ENCODE results near the gene TMTC4. TPM values are rescaled to one million over a fixed set of nuclear protein-coding genes. Genes with fewer than 3 reads are reported as not detected.

TMTC4 gene
- total RNA-seq, 1 experiment from 2014 or later, result 28.1 TPM

DNA sequence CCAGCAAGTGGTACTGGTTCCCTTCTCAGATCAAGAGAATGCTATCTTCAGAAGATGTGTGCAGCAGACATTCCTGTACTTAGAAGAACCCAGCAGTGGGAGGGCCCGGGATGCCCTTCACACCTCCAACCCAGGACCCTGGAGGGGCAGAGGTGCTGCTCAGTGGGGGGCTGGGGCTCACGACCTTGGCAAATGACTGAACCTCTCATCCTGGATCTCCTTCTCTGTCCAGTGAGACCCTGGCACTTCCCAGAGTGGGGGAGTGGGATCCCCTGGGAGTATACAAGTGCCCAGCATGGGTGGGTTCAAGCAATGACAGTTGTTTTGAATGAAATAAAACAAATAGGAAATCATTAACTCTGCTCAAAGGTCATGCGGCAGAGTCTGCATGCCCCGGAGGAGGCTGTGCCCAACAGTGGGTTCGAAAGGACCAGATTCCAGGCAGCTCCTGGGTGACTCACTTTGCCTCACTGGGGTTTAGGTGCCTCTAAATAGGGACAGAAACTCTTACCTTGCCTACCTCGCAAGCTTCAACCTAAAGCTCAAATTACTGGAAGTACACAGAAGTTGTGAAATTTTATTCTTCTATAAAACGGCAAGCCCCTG is 112.9 kb downstream of the TMTC4 start:
- no peak overlapping the region for H3K23ac ChIP-seq (ENCODE audit: insufficient read length, low read depth, low read length)
- H3K27me3 ChIP-seq (ENCODE audit: insufficient read depth, low read length), result no peaks in the 10 kb centered on the region
- peak overlapping the region; percentile 81; the same call in 1 of the 2 replicates for H2BK15ac ChIP-seq (ENCODE audit: low read depth, low read length)
- no CpG with 5 or more reads among the region's 7 CpGs for WGBS (ENCODE audit: extremely low coverage, insufficient read length, low lambda C conversion rate)
- H3K4ac ChIP-seq (ENCODE audit: low read depth, low read length), result no peak overlapping the region
- no peaks in the 10 kb centered on the region; the same call in 1 of the 2 replicates for H3K4me1 ChIP-seq (ENCODE audit: insufficient read depth, low read length)
- no peak overlapping the region for H4K91ac ChIP-seq (ENCODE audit: insufficient read length, low read depth, low read length)
- H3K4me1 Mint-ChIP-seq, result peaks cover 3% of the 10 kb centered on the region in 2 experiments; a peak in 3 of 4 replicates
- no peak overlapping the region for H4K5ac ChIP-seq (ENCODE audit: insufficient read length, low read depth, low read length)
- H2BK20ac ChIP-seq (ENCODE audit: low read depth, low read length, poor library complexity, severe bottlenecking), result no peak overlapping the region
- no peaks in the 10 kb centered on the region for H4K20me1 ChIP-seq (ENCODE audit: control insufficient read depth, insufficient read depth, insufficient read length)
- no peak overlapping the region for H3T11ph ChIP-seq (ENCODE audit: low read length)
- no peaks in the 10 kb centered on the region for H3K23me2 ChIP-seq (ENCODE audit: insufficient read length, low read depth, low read length, poor library complexity, severe bottlenecking)
- H3K18ac ChIP-seq (ENCODE audit: insufficient read length, low read depth, low read length), result no peak overlapping the region
- H3K79me1 ChIP-seq (ENCODE audit: insufficient read depth, low read depth, low read length, poor library complexity, severe bottlenecking), result no peaks in the 10 kb centered on the region
- no peak overlapping the region for H2AK5ac ChIP-seq (ENCODE audit: insufficient read length, low read length)
- no peak overlapping the region for H3K56ac ChIP-seq (ENCODE audit: insufficient read length, low read depth, low read length)
- no peak overlapping the region for H3K27ac ChIP-seq (ENCODE audit: insufficient read length, low read depth, low read length)
- DNase-seq, result no peak
- no peak overlapping the region for H3K14ac ChIP-seq (ENCODE audit: insufficient read depth, low read length)
- no peak overlapping the region for H2AFZ ChIP-seq (ENCODE audit: low read length)
- H3K4me3 Mint-ChIP-seq, result no peak overlapping the region
- no peaks in the 10 kb centered on the region for H3K79me2 ChIP-seq (ENCODE audit: insufficient read depth, low read length)
- peaks cover 7 to 8% of the 10 kb centered on the region in 2 experiments; a peak in 4 of 5 replicates for H3K9me3 Mint-ChIP-seq
- no peak overlapping the region for H3K27ac Mint-ChIP-seq
- H3K9me3 ChIP-seq (ENCODE audit: control insufficient read depth, low read depth, low read length), result no peaks in the 10 kb centered on the region
- H4K8ac ChIP-seq (replicated peaks; ENCODE audit: insufficient read length, low read depth, low read length), result no peak overlapping the region
- H3K9ac ChIP-seq (ENCODE audit: extremely low read depth, insufficient read length, low read length), result no peak overlapping the region
- no peak overlapping the region for H2BK5ac ChIP-seq (ENCODE audit: insufficient read length, low read length)
- no peak overlapping the region for H2BK12ac ChIP-seq (ENCODE audit: insufficient read length, low read depth, low read length)
- H3K36me3 Mint-ChIP-seq (ENCODE audit: insufficient read depth in 1 of 3, low read depth in 3 of 3), result peaks cover 4 to 11% (median 10%) of the 10 kb centered on the region in 3 experiments; a peak in 5 of 7 replicates
- H2BK120ac ChIP-seq (ENCODE audit: low read depth, low read length, poor library complexity, severe bottlenecking), result no peak overlapping the region
- H3K4me2 ChIP-seq (ENCODE audit: insufficient read depth, insufficient read length, low read length), result no peak overlapping the region
- TF ChIP-seq, protein P1, sequence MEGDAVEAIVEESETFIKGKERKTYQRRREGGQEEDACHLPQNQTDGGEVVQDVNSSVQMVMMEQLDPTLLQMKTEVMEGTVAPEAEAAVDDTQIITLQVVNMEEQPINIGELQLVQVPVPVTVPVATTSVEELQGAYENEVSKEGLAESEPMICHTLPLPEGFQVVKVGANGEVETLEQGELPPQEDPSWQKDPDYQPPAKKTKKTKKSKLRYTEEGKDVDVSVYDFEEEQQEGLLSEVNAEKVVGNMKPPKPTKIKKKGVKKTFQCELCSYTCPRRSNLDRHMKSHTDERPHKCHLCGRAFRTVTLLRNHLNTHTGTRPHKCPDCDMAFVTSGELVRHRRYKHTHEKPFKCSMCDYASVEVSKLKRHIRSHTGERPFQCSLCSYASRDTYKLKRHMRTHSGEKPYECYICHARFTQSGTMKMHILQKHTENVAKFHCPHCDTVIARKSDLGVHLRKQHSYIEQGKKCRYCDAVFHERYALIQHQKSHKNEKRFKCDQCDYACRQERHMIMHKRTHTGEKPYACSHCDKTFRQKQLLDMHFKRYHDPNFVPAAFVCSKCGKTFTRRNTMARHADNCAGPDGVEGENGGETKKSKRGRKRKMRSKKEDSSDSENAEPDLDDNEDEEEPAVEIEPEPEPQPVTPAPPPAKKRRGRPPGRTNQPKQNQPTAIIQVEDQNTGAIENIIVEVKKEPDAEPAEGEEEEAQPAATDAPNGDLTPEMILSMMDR (conservative IDR thresholded peaks at IDR 0.05), result no peak
- H3K27me3 Mint-ChIP-seq (ENCODE audit: low read depth), result peaks cover 2% of the 10 kb centered on the region
